SU-DHL-6 (cell line): ENCODE measurements around the gene ITGAE.

ENCODE experiments used
- H2AFZ ChIP-seq: fragments of 200-600 bp; sonication (generic); 2 replicates; pipeline ENCODE4 v1.6.1; 2014; ENCODE audit warnings: low read depth, mild to moderate bottlenecking, moderate library complexity, mixed read lengths, antibody characterized with exemption, low read length; ENCODE audit not compliant: severe bottlenecking
- H3F3A ChIP-seq: fragments of 200-600 bp; shearing (Covaris generic); 2 replicates; pipeline ENCODE4 v1.6.0; 2016; ENCODE audit warnings: antibody characterized with exemption, mild to moderate bottlenecking; ENCODE audit not compliant: insufficient read depth
- H3K27ac ChIP-seq: fragments of 200-600 bp; sonication (generic); 2 replicates; pipeline ENCODE4 v1.5.1; 2016; ENCODE audit warnings: low read depth, mild to moderate bottlenecking, low read length, moderate library complexity, mixed read lengths
- H3K27me3 ChIP-seq: fragments of 200-600 bp; sonication (generic), shearing (Covaris generic); 2 replicates; pipeline ENCODE4 v1.6.0; 2014; ENCODE audit warnings: mild to moderate bottlenecking, low read length
- H3K36me3 ChIP-seq: fragments of 200-600 bp; sonication (generic); 2 replicates; pipeline ENCODE4 v1.6.1; 2014; ENCODE audit warnings: mild to moderate bottlenecking, low read length, mixed read lengths
- H3K4me2 ChIP-seq: fragments of 300-600, 200-600 bp; shearing (Covaris generic), sonication (generic); 2 replicates; pipeline ENCODE4 v1.6.0; 2014; ENCODE audit warnings: low read length, low read depth, mild to moderate bottlenecking; ENCODE audit not compliant: poor library complexity, severe bottlenecking
- H3K4me3 ChIP-seq: fragments of 200-600 bp; sonication (generic); 2 replicates; pipeline ENCODE4 v1.5.1; 2014; ENCODE audit warnings: antibody characterized with exemption, low read length, mild to moderate bottlenecking, mixed read lengths; ENCODE audit not compliant: insufficient read depth, poor library complexity, severe bottlenecking
- H3K79me2 ChIP-seq: fragments of 200-600 bp; sonication (generic); 2 replicates; pipeline ENCODE4 v1.6.1; 2014; ENCODE audit warnings: mild to moderate bottlenecking, low read length, moderate library complexity; ENCODE audit not compliant: insufficient read depth
- H3K9ac ChIP-seq: fragments of 200-600 bp; sonication (generic); 2 replicates; pipeline ENCODE4 v1.7.0; 2014; ENCODE audit warnings: mild to moderate bottlenecking, low read length
- H3K9me2 ChIP-seq: fragments of 200-600 bp; sonication (generic); replicated peaks from 2 replicates; pipeline ENCODE4 v1.6.1; 2014; ENCODE audit warnings: low read length; ENCODE audit not compliant: insufficient read depth
- H3K9me3 ChIP-seq: fragments of 200-600 bp; sonication (generic); 2 replicates; pipeline ENCODE4 v1.6.1; 2014; ENCODE audit warnings: low read length, mixed read lengths; ENCODE audit not compliant: insufficient read depth
- H4K20me1 ChIP-seq: fragments of 200-600 bp; sonication (generic); 2 replicates; pipeline ENCODE4 v1.6.1; 2014; ENCODE audit warnings: low read depth, mild to moderate bottlenecking, antibody characterized with exemption, low read length, moderate library complexity, mixed read lengths
- EZH2phosphoT487 ChIP-seq: fragments of 200-600 bp; sonication (generic), shearing (Covaris generic); conservative IDR thresholded peaks from 2 replicates; pipeline ENCODE4 v1.6.1; 2018; ENCODE audit warnings: mild to moderate bottlenecking, antibody characterized with exemption, low read length, moderate library complexity, mixed read lengths
- TF ChIP-seq, protein P1 (sequence below): fragments of 200-600 bp; sonication (generic); IDR thresholded peaks from one replicate; pipeline ENCODE4 v1.5.1; 2017; ENCODE audit warnings: antibody characterized with exemption, mild to moderate bottlenecking, low read length, moderate library complexity; ENCODE audit not compliant: insufficient read depth, poor library complexity, severe bottlenecking

The ITGAE gene

GRCh38 chr17:3747805-3748204 is 53.2 kb downstream of the ITGAE start:
- Histone ChIP-seq H2AFZ (no peak overlapping the region), H3F3A (no peaks in the 10 kb centered on the region), H3K9me3 (no peaks in the 10 kb centered on the region), H4K20me1 (no peaks in the 10 kb centered on the region), H3K9ac (no peak overlapping the region), H3K79me2 (no peaks in the 10 kb centered on the region), H3K4me3 (no peak overlapping the region), H3K9me2 (no peaks in the 10 kb centered on the region), H3K36me3 (no peaks in the 10 kb centered on the region), H3K27me3 (no peaks in the 10 kb centered on the region), H3K4me2 (no peak overlapping the region), H3K27ac (no peak overlapping the region)
- TF ChIP-seq EZH2phosphoT487: no peak
- TF ChIP-seq, protein P1, sequence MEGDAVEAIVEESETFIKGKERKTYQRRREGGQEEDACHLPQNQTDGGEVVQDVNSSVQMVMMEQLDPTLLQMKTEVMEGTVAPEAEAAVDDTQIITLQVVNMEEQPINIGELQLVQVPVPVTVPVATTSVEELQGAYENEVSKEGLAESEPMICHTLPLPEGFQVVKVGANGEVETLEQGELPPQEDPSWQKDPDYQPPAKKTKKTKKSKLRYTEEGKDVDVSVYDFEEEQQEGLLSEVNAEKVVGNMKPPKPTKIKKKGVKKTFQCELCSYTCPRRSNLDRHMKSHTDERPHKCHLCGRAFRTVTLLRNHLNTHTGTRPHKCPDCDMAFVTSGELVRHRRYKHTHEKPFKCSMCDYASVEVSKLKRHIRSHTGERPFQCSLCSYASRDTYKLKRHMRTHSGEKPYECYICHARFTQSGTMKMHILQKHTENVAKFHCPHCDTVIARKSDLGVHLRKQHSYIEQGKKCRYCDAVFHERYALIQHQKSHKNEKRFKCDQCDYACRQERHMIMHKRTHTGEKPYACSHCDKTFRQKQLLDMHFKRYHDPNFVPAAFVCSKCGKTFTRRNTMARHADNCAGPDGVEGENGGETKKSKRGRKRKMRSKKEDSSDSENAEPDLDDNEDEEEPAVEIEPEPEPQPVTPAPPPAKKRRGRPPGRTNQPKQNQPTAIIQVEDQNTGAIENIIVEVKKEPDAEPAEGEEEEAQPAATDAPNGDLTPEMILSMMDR: no peak

GRCh38 chr17:3745071-3745470 is 55.9 kb downstream of the ITGAE start:
- H2AFZ ChIP-seq: no peak overlapping the region
- H3K4me3 ChIP-seq: no peak overlapping the region
- no peaks in the 10 kb centered on the region for H3K9me2 ChIP-seq
- H3K36me3 ChIP-seq: no peaks in the 10 kb centered on the region
- no peaks in the 10 kb centered on the region for H3K79me2 ChIP-seq
- H3F3A ChIP-seq: no peaks in the 10 kb centered on the region
- no peak overlapping the region for H3K4me2 ChIP-seq
- H3K9me3 ChIP-seq: no peaks in the 10 kb centered on the region
- TF ChIP-seq EZH2phosphoT487: no peak
- TF ChIP-seq, protein P1: no peak
- no peak overlapping the region for H3K9ac ChIP-seq
- no peaks in the 10 kb centered on the region for H4K20me1 ChIP-seq
- H3K27ac ChIP-seq: no peak overlapping the region
- no peaks in the 10 kb centered on the region for H3K27me3 ChIP-seq

- Histone ChIP-seq H3K9me3 (no peaks in the 10 kb centered on the region), H3K9ac (no peak overlapping the region), H3K79me2 (no peaks in the 10 kb centered on the region), H3K27ac (no peak overlapping the region), H2AFZ (no peak overlapping the region), H3F3A (no peaks in the 10 kb centered on the region), H3K27me3 (no peaks in the 10 kb centered on the region), H3K36me3 (no peaks in the 10 kb centered on the region), H3K4me2 (no peak overlapping the region), H3K9me2 (no peaks in the 10 kb centered on the region), H3K4me3 (no peak overlapping the region), H4K20me1 (no peaks in the 10 kb centered on the region)
- no peak for TF ChIP-seq EZH2phosphoT487
- TF ChIP-seq, protein P1: no peak
Observed at GRCh38 chr17:3744014-3744413, 57.0 kb downstream of the ITGAE start.
